Stimulated activated CD8-positive, alpha-beta memory T cell treated with anti-CD3 and anti-CD28 coated beads, Interleukin-2, amount 100 ng/mL, for 1 hour (primary cell): ENCODE data around the gene ZNF473.

Source experiments
- DNase-seq, 2 donors: peaks; one replicate each; pipeline ENCODE4 v3.0.0-alpha.2; 2020; ENCODE audit warnings: low read depth in 2 of 2

ZNF473 gene

GRCh38 chr19:50003254-50003788 is 22.5 kb upstream of the ZNF473 start:
- DNase-seq: no peak

GRCh38 chr19:50003810-50004419 is 21.9 kb upstream of the ZNF473 start:
- peak in 1 of 2 donors; percentile 6 for DNase-seq

DNA sequence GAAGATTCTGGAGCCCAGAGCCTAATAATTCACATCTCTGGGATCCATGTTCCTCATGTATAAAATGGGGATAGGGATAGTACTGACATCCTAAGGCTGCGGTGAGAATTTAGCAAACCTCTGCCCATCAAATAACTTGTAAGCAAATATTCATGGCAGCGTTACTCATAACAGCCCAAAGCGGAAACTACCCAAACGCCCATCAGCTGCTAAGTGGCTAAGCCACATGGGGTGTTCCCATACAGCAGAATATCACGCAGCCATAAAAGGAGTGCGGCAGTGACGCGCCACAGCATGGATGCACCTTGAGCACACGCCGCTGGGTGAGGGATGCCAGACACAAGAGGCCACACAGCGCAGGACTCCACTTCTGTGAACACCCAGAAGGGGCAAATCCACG is 20.4 kb upstream of the ZNF473 start:
- no peak for DNase-seq

- no peak for DNase-seq
Observed at GRCh38 chr19:50007170-50007569, 18.6 kb upstream of the ZNF473 start.

GRCh38 chr19:50007947-50008346 is 17.9 kb upstream of the ZNF473 start:
- no peak for DNase-seq

- no peak for DNase-seq
Observed at GRCh38 chr19:50008532-50008931, 17.3 kb upstream of the ZNF473 start.

GRCh38 chr19:50016225-50016807 is 9.5 kb upstream of the ZNF473 start:
- DNase-seq: no peak

- DNase-seq: no peak
Observed at GRCh38 chr19:50020481-50020880, 5.3 kb upstream of the ZNF473 start.

DNA sequence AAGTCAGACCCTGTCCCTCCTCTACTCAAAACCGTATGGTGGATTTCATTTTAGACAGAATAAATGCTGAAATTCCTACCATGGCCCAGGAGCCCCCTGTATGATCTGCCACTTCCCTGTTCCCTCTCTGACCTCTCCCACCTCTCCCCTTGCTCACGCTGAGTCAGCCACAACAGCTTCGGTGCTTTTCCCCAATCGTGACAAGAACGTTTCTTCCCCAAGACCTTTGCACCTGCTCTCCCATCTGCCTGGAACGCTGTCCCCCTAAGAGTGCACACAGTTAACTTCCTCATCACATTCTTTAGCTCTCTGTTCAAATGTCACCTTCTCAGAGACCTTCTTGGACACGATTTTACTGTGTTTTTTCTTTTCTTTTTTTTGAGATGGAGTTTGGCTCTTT is 3.0 kb upstream of the ZNF473 start:
- DNase-seq: no peak

GRCh38 chr19:50024719-50025021 is 1.1 kb upstream of the ZNF473 start:
- DNase-seq: no peak

DNA sequence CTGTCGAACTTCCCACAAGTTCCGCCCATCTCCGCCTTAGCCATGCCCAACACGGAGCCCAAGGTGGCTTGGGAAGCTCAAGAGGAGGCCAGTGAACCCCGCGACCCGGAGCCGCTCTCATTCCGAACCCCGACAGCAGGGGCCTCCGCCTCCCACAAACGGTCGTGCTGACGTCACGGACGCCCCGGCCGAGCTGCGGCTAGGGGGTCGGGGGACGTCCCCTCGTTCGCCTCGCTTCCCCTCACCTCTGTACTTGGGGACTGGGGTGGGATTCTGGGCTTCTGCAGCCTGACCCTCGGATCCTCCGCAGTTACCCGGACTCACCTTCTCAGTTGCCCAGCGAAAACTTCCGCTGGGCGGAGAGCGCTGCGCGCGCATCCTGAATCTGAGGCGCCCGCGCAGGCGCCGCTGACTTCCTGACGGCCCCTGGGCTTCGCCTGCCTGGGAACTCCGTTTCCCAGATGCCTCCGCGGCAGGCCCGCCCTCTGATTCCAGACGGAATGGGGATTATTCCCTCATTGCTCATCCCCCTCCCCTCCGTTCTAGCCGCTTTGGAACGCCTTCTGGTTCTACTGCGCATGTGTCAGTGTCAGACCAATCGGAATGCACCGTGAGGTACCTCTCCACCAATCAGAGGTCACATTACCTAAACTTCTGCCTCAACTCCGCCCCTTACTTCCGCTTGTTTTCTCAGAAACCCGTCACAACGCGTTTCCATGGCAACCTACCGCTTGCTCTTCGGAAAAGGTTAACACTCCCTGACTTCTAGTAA is 597 bp upstream of the ZNF473 start, which contains the start of gene VRK3:
TSS of gene VRK3 (minus strand) at position 351 of the 772 bp plus-strand sequence. CDS start 9,210 bp downstream, outside the sequence.
- peak; percentile 95 to 97 for DNase-seq

DNA sequence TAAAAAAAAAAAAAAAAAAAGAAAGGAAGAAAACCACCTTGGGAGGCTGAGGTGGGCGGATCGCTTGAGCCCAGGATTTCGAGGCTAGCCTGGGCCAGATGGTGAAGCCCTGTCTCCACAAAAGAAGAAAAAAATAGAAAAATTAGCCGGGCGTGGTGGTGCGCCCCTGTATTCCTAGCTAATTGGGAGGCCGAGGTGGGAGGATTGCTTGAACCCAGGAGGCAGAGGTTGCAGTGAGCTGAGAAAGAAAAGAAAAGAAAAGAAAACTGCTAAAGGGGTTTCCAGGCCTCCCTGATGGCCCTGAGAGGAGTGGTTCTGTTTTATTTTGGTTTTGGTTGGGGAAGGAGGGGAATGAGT is 723 bp downstream of the ZNF473 start:
- DNase-seq: no peak

DNA sequence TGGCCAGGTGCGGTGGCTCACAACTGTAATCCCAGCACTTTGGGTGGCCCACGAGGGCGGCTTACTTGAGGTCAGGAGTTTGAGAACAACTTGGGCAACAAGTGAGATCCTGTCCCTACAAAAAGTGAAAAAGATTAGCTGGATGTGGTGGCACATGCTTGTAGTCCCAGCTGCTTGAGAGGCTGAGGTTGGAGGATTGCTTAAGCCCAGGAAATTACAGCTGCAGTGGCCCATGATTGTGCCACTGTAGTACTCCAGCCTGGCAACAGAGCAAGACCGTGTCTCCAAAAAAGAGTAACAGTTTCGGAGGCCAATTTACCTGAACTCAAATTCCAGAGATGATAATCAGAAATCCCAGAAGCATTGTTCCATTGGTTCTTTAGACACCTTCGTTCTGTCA is 4.4 kb downstream of the ZNF473 start:
- no peak for DNase-seq

GRCh38 chr19:50030937-50031336 is 5.1 kb downstream of the ZNF473 start:
- no peak for DNase-seq

GRCh38 chr19:50036908-50037307 is 11.1 kb downstream of the ZNF473 start:
- DNase-seq: no peak

- DNase-seq: no peak
Observed at GRCh38 chr19:50039968-50040367, 14.2 kb downstream of the ZNF473 start.

DNA sequence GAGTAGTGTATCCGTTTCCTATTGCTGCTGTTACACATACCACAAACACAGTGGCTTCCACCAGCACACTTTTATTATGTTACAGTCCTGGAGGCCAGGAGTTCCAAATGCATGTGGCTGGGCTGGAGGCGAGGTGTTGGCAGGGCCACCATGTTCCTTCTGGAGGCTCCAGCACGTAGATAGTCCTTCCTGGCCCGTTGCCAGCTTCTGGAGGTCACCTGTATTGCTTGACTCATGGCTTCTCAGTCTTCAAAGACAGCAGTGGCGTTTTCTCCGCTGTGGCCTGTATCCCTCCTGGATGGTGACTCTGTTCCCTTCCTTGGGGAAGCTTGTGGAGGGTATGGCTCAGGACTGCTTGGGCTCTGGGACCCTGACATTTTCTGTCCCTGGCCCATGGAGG is 15.2 kb downstream of the ZNF473 start:
- DNase-seq: no peak

DNA sequence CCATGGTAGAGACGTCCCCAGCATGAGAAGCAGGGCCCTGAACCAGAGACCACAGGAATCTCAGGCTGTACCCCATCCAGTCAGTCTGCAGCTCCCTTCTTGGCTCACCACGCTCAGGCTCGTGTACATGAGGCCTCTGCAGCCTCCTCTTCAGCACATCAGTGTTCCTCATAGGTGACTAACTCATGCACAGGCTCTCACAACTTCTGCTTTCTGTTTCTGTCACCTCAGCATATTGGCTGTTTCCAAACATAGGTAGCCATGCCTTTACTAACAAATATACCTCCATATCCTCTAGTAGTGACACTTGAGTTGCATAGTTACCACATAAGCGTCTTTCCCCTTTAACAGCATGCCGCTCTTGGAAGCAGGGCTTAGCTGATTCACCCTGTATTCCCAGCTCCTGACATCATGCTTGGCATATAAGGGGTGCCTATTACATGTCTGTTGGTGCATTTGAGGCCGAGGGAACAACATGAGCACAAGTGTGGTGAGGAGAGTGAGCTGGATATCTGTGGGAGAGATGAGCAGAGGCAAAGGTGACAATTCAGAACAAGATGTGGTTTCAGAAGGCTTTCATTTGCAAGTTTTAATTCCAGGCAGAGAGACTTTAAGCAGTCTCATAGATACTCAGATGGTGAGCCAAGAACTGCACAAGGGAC is 16.7 kb downstream of the ZNF473 start:
- no peak for DNase-seq

GRCh38 chr19:50043967-50044366 is 18.2 kb downstream of the ZNF473 start:
- DNase-seq: no peak

GRCh38 chr19:50044922-50045321 is 19.1 kb downstream of the ZNF473 start:
- no peak for DNase-seq

GRCh38 chr19:50046649-50047503 is 21.1 kb downstream of the ZNF473 start:
- DNase-seq: peak; percentile 13 to 35

DNA sequence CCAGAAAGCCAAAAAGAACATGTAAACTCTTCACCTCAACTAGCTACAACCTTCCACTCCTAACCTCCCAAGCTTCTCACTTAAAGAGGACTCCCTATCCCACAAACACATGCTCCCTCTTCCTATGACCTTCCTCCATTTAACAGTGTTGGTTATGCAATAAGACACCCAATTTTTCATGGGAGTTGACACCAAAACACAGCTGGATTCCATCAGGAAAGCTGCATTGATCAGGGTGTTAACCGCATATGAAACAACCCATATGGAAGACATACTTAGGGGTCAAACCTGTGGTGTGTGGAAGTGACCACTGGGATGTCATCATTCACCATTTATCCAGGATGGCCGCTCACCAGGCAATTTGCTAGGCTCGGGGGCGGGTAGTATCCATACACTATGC is 21.9 kb downstream of the ZNF473 start:
- no peak for DNase-seq
